ENCODE data around the gene MAPK14.
A peak's percentile ranks its signal among the peaks of the same experiment; 100 is the strongest.

Gene MAPK14

DNA sequence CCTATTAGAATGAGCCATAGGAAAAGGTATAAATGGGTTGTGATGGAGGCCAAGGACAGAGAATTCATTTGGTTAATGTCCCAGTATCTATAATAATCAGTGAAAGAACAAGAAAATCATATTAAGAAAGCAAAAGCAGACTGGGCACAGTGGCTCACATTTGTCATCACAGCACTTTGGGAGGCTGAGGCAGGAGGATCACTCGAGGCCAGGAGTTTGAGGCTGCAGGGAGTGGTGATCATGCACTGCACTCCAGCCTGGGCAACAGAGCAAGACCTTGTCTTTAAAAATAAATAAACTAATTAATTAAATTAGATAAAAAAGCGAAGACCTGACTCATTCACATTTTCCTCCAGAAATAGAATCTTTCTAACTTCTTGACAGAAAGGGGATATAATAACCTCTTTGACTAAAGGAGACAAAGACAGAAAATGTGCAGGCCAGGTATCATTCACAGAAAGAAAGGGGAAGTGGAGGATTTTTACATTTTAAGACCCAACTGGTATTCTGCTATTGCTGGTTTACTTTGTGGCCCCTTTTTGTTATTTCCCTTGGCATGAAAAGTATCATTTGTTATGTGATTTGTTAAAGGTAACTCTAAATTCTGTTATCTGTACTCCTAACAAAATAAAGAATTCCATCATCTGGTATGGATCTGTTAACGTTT, 70.8 kb downstream of the MAPK14 start:
- DNase-seq (ENCODE audit: extremely low read depth in 1 of 2, low read depth in 1 of 2), result no peak

DNA sequence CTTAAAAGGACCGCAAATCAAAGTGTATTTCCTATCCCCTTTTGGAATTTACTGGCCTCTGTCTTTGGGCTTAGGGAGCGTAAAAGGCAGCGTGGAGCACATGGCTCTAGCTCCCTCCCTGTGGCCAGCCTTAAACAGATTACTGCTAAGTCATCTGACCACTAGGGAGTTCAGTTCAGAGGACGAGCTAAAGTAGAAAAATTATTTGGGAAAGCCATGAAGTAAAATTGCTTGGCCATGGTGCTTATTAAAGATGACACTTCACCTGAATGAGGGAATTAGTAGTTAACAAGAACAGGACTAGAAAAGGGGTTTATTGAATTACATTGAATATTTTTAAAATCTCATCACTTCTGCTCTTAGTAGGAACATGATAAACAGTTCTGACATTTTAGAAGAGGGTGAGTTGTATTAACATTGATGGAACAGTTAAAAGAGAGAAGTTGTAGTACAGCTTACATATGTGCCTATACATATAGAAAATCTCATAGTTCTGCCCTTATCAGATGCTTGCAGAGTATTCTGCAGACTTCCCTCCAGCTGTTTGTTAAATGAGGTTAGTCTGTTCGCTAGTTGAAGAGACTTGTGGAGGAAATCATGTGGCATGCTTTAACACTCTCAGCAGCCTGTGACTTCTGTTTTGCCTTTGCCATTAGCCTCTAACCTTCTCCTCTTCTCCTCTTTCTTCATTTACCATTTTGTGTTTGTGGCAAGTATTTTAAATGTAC, 71.5 kb downstream of the MAPK14 start:
- no peak for DNase-seq (ENCODE audit: extremely low read depth in 1 of 2, low read depth in 1 of 2)

DNA sequence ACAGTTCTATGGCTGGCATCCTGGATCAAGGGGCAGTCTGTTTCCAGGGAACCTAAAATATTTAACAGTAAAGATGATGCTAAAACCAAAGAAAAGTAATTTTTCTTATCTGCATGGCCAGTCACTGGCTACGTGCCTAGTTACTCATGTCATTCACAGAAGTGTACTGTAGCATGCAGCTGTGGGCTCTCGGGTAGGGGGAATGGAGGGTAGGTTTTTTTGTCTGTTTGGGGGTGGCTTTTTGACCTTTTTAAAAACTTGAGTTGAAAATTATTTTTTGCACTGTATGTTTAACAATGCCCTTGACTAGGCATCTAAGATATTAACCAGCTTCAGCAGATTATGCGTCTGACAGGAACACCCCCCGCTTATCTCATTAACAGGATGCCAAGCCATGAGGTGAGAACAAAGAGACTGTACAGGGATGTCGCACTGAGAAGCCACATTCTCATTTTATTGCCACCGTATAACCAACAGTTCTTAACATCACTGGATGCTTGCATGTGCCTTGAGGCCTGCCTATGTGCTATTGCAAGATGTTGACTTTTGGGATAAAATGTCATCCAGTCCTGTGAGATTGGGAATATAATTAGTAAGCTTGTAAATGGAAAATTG, 72.4 kb downstream of the MAPK14 start:
- no peak for DNase-seq (ENCODE audit: extremely low read depth in 1 of 2, low read depth in 1 of 2)

DNA sequence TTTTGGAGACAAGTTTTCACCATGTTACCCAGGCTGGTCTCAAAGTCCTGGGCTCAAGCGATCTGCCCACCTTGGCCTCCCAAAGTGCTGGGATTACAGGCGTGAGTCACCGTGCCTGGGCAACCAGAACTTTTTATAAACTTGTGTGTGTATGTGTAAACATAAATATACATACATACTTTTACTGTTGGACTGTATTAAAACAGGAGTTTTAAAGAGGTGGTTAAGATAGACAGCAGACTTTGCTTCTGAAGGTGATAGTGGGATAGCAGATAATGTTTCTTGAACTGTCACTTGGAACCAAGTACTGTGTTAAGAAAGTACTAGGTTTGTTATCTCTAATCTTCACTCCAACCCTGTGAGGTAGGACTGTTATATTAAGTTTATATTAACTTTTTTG, 74.1 kb downstream of the MAPK14 start:
- DNase-seq (ENCODE audit: extremely low read depth in 1 of 2, low read depth in 1 of 2), result no peak

DNA sequence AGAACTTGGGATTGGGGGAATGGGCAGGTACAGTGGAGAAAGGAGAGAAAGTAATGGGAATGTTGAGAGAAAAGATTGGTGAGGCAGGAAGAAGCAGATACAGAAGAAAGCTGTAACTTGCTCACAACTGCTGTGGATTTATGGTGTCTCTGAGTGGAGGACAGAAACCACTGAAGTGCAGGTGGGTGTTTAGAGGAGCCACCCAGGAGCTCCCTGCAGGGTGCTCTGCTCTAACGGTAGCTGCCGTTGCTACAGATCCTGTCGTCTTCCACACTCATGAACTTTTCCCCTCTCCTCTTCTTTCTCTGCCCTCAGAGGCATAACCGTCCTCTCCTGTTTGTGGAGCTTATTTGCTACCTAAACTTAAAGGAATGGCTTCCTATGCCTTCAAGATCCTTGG, 75.2 kb downstream of the MAPK14 start:
- DNase-seq (ENCODE audit: extremely low read depth in 1 of 2, low read depth in 1 of 2), result no peak

DNA sequence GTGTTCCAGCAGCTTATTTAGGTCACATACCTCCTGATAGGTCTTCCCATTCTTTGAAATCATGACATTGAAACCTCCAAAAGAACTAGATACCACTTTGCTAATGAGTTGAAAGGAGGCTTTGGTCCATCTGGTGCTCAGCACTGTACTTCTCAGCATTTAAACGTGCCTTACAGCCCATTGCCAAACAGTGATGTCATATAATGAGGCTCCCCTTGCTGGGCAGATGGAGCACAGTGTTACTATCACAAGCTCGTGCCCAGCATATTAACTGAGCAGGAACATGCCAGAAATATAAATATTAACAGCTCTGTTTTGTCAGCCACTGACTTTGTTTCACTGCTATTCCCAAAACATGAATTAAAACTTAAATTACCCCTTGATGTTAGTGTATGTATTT, 77.2 kb downstream of the MAPK14 start:
- no peak for DNase-seq (ENCODE audit: extremely low read depth in 1 of 2, low read depth in 1 of 2)

DNA sequence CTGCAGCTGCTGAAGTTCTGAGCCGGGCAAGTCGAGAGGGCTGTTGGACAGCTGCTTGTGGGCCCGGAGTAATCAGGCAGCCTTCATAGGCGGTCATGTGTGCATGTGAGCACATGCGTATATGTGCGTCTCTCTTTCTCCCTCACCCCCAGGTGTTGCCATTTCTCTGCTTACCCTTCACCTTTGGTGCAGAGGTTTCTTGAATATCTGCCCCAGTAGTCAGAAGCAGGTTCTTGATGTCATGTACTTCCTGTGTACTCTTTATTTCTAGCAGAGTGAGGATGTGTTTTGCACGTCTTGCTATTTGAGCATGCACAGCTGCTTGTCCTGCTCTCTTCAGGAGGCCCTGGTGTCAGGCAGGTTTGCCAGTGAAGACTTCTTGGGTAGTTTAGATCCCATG, 81.5 kb downstream of the MAPK14 start:
- no peak for DNase-seq (ENCODE audit: extremely low read depth in 1 of 2, low read depth in 1 of 2)

DNA sequence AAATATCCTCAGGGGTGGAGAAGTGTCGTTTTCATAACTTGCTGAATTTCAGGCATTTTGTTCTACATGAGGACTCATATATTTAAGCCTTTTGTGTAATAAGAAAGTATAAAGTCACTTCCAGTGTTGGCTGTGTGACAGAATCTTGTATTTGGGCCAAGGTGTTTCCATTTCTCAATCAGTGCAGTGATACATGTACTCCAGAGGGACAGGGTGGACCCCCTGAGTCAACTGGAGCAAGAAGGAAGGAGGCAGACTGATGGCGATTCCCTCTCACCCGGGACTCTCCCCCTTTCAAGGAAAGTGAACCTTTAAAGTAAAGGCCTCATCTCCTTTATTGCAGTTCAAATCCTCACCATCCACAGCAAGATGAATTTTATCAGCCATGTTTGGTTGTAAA, 82.4 kb downstream of the MAPK14 start:
- no peak for DNase-seq (ENCODE audit: extremely low read depth in 1 of 2, low read depth in 1 of 2)

DNA sequence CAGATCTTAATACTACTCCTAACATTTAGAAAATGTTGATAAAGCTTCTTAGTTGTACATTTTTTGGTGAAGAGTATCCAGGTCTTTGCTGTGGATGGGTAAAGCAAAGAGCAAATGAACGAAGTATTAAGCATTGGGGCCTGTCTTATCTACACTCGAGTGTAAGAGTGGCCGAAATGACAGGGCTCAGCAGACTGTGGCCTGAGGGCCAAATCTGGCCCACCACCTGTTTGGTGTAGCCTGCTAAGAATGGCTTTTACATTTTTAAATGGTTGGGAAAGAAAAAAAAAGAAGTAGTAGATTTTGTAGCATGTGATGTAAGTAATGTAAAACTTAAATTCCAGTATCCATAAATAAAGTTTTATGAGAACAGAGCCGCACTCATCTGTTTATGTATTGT, 83.3 kb downstream of the MAPK14 start:
- no peak for DNase-seq (ENCODE audit: extremely low read depth in 1 of 2, low read depth in 1 of 2)

DNA sequence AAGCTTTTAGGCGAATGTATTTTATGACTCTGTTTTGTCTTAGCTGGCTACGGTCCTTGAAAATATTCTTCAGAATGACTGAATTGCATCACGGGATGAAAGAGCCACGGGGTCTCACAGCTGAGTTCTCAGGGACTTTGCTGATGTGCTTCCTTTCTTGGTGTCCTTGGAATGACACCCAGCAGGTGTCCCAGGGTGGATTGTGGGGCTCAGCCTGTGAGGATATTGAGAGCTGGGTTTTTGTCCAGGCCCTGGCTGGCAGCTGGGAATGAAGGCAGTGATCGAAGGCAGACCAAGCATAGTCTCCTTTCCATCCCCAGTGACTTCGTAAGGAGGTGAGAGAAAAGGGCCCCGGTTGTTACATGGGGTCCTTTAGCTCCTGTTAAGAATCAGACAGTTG, 83.9 kb downstream of the MAPK14 start:
- DNase-seq (ENCODE audit: extremely low read depth in 1 of 2, low read depth in 1 of 2), result no peak

DNA sequence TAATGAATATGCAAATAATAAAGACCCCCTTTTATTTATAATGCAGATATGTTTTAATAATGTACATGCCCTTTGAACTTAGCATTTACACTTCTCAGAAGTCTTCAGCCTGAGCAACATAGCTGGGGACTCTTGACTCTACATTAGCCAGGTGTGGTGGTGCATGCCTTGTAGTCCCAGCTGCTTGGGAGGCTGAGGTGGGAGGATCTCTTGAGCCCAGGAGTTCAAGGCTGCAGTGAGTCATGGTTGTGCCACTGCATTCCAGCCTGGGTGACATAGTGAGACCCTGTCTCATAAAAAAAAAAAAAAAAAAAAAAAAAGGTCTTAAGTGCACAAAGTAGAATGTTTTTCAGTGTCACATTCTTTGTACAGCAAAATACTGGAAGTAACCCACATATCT, 85.4 kb downstream of the MAPK14 start:
- DNase-seq (ENCODE audit: extremely low read depth in 1 of 2, low read depth in 1 of 2), result no peak

DNA sequence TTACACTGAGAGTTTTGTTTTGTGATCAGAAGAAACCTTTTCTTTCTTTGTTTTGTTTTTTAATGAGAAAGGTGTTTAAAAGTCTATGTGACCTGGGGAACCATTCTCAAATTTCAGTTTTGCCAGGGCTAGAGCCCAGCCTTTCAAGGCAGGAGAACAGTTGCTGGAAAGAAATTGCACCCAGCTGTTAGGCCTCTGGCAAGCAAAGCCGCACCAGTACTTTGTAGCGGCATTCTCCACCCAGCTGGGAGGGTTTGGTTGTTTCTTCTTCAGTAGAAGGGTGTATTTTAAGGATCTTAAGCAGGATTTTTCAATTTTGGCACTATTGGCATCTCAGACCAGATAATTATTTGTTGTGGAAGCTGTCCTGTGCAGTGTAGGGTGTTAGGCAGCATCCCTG, 86.1 kb downstream of the MAPK14 start:
- no peak for DNase-seq (ENCODE audit: extremely low read depth in 1 of 2, low read depth in 1 of 2)

DNA sequence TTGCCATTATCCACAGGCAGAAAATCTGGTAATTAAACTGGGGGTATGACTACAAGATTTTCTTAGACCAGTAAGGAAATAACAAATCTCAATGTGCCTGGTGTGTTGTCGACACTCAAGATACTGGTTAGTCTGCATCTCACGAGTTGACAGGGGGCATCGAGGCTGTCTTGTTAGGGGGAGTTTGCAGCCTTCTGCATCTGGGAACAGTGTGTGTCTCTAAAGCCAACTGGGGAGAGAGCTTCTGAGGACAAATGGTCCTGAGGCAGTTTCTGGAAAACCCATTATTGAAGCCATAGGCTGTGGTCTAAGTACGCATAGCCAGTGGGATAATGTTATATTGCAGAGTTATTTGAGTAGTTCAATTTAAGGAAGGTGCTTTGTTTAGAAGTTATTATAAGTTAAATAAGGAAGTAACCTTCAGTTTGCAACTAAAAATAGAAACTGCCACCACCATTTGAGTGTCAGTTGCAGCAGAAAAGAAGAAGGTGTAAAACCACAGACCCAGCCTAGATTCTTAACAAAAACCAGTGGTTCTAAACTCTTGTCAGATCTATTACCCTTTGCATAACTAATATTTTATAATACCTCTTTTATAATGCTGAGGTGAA, 87.3 kb downstream of the MAPK14 start:
- DNase-seq (ENCODE audit: extremely low read depth in 1 of 2, low read depth in 1 of 2), result no peak

DNA sequence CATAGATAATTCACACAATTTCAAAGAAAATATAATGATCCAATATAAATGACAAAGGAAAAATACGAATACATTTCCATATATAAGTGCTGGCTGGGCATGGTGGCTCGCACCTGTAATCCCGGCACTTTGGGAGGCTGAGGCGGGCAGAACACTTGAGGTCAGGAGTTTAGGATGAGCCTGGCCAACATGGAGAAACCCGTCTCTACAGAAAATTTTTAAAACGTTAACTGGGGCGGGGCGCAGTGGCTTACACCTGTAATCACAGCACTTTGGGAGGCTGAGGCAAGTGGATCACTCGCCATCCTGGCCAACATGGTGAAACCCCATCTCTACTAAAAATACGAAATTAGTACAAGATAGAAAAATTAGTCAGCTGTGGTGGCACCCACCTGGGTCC, 87.8 kb downstream of the MAPK14 start:
- no peak for DNase-seq (ENCODE audit: extremely low read depth in 1 of 2, low read depth in 1 of 2)

DNA sequence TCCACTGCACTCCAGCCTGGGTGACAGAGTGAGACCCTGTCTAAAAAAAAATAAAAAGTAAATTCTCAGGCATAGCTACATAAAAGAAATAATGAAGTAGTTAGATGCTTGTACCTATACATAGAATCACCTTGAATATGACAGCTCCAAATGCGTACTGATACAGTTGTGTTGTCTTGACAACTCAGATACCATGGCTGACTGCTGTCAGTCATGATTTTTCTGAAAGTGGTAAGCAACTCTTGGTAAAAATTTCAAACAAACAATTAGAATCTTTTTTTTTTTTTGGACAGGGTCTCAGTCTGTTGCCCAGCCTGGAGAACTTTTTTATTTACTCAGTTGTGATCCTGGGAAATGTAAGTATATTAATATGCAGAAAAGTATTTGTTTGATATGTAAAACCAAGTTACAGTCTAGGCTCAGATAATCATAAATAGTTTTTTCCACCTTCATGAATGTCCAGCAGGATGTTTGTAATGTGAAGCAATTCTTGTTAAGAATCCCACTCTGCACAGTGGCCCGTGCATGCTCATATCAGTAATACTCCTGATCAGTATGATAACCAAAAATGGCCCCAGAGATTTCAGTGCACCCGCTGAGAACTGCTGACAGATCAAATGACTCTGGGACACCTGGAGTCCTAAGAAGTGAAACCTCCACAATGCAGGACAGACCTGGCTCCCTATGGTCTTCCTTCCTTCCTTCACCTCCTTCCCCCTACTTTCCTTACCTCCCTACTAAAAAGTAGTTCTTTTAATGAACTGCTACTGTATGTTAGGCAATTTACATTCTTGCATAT, 88.7 kb downstream of the MAPK14 start:
- DNase-seq (ENCODE audit: extremely low read depth in 1 of 2, low read depth in 1 of 2), result no peak

DNA sequence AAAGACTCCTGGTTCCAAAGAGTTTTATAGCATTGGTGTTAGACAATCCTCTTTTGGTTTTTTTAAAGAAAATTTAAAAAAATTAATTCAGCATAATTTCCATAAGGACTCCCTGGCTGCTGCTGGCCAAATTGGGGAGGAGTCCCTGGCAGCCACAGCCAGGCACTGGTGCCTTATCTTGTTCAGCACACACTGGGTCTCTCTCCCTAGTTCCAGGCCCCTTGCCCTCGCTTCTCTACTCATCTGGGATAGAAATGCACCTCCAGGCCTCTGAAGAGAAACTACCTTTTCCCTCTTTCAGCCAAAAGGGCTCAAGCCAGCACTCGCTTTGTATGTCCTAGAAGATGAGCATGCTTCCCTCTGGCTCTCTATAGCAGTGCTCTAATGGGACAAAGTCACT, 89.3 kb downstream of the MAPK14 start:
- no peak for DNase-seq (ENCODE audit: extremely low read depth in 1 of 2, low read depth in 1 of 2)

DNA sequence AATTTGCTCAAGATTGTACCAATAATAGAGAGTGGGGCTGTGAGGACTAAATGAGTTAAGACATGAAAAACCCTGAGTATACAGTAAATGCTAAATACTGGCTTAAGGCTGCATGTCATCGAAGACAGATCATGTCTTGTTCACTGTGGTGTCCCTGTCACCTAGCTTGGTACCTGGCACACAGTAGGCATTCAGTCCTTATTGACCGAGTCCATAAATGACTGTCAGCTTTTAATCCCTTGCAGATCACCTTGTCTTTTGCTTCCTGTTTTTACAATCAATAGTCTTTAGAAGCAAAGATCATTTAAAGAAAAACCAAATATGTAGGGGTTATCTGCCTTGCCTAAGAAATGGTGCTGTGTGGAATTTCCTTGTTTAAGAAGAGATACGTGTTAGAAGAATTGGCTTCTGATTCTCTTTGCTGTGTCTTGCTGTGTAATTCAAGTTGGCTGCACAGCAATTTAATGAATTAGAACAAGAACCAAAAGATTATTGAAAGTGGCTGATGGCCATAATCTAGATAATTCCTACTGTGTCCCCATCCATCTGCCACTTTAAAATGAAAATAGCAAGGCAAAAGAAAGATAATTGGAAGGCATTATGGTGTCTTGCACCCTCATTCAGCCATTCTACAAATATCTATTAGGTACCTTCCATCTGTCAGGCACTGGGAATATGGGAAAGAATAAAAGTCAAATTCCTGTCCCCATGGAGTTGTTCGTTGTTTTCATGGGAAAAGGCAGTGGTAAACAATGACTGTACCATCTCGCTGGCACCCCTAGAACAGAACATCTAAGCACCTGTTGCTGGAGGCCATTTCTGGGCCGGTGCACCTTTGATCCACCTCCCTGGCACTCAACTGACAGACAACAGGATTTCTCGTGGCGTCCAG, 90.3 kb downstream of the MAPK14 start:
- DNase-seq (ENCODE audit: extremely low read depth in 1 of 2, low read depth in 1 of 2), result no peak

DNA sequence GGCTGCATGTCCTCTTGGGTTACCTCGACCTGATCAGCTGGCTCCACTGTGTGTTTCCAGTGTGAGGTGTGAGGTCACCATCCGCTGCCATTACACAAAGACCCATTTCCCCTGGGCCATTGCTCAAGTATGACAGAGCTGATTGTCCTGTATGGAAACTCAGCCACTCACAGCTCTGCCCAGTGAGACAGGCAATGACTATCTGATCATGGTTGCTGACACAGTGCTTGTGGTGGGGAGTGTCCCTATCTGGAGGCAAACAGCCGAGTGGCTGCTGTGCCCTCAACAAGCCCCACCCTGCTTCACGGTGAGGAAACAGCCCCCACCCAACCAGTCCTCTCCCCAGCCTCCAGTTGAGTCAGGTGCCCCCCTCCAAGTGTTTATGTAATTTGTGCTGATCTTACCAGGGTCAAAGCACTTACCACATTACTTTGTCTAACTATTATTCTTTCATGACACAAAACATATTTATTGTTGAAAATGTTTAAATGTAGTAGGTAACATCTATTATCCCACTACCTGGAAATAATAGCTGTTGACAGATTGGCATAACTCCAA, 91.0 kb downstream of the MAPK14 start:
- peak; percentile 40 to 76 for DNase-seq (ENCODE audit: extremely low read depth in 1 of 2, low read depth in 1 of 2)

DNA sequence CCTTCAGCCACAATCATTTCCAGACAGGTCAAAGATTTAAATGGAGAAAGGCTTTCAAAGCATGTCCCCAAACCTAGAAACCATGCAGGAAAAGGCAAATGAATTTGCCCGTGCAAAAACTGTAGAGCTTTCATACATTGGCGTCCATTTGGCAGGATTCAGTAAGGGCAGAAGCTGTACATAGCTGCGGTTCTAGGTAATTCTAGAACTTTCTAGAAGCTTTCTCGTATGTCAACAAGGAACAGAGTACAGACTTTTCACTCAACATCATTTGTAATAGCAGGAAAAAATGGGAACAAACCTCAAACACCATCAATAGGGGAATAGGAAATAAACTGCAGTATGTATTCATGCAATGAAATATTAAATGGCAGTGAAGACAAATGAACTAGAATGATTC, 91.6 kb downstream of the MAPK14 start:
- no peak for DNase-seq (ENCODE audit: extremely low read depth in 1 of 2, low read depth in 1 of 2)

DNA sequence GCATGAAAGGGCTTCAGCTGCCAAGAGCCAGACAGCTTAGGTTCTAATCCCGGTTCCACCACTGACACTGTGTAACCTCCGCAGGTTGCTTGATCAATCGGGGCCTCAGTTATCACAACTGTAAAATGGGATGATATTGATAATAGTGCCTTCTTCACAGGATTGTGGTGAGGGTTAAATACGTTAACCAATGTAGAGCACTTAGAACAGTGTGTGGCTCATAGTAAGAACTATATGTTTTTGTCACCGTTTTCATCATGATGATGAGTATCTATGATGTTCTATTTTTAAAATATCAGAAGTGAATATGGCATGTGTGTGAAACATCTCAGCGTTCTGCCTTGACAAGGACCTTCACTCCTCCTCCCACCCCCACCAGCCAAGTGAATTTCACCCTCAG, 92.4 kb downstream of the MAPK14 start:
- no peak for DNase-seq (ENCODE audit: extremely low read depth in 1 of 2, low read depth in 1 of 2)
